Smooth muscle cell (in vitro differentiated cells): ENCODE results near the gene RBP7. TPM values are rescaled to one million over a fixed set of nuclear protein-coding genes. Genes with fewer than 3 reads are reported as not detected.

ENCODE experiments used
- DNase-seq: peaks from one replicate; lab custom pipeline; 2025; ENCODE audit not compliant: unreplicated experiment; lab: John Stamatoyannopoulos, UW
- H2AFZ ChIP-seq: fragments of 200-600 bp; sonication (generic); 2 replicates; pipeline ENCODE4 v1.6.0; 2016; ENCODE audit warnings: antibody characterized with exemption, low read depth, mild to moderate bottlenecking
- H3F3A ChIP-seq: fragments of 200-600 bp; sonication (generic); 2 replicates; pipeline ENCODE4 v1.6.0; 2017; ENCODE audit warnings: antibody characterized with exemption, low read depth
- H3K27ac ChIP-seq: fragments of 200-600 bp; sonication (generic); 2 replicates; pipeline ENCODE4 v1.5.1; 2016; ENCODE audit warnings: low read depth, mild to moderate bottlenecking
- H3K27me3 ChIP-seq: fragments of 200-600 bp; sonication (generic); 2 replicates; pipeline ENCODE4 v1.6.1; 2016; ENCODE audit warnings: low read depth, mild to moderate bottlenecking
- H3K36me3 ChIP-seq: fragments of 200-600 bp; sonication (generic); 2 replicates; pipeline ENCODE4 v1.5.1; 2016; ENCODE audit warnings: low read depth
- H3K4me1 ChIP-seq: fragments of 200-600 bp; sonication (generic); 2 replicates; pipeline ENCODE4 v1.5.1; 2016; ENCODE audit warnings: low read depth
- H3K4me2 ChIP-seq: fragments of 200-600 bp; sonication (generic); 2 replicates; pipeline ENCODE4 v1.6.0; 2016; ENCODE audit warnings: mild to moderate bottlenecking
- H3K4me3 ChIP-seq: fragments of 200-600 bp; sonication (generic); 2 replicates; pipeline ENCODE4 v1.5.1; 2016; ENCODE audit warnings: mild to moderate bottlenecking
- H3K79me2 ChIP-seq: fragments of 200-600 bp; sonication (generic); 2 replicates; pipeline ENCODE4 v1.6.0; 2016; ENCODE audit warnings: low read depth, mild to moderate bottlenecking
- H3K9ac ChIP-seq: fragments of 200-600 bp; sonication (generic); 2 replicates; pipeline ENCODE4 v1.6.0; 2016; ENCODE audit warnings: low read depth
- H3K9me3 ChIP-seq: fragments of 200-600 bp; sonication (generic); replicated peaks from 2 replicates; pipeline ENCODE4 v1.5.1; 2016; ENCODE audit warnings: low read depth
- H4K20me1 ChIP-seq: fragments of 200-600 bp; sonication (generic); 2 replicates; pipeline ENCODE4 v1.6.0; 2016; ENCODE audit warnings: low read depth
- CTCF ChIP-seq: fragments of 200-600 bp; sonication (generic); IDR thresholded peaks from 2 replicates; pipeline ENCODE4 v1.5.1; 2017; ENCODE audit warnings: borderline replicate concordance, mild to moderate bottlenecking, antibody characterized with exemption; ENCODE audit not compliant: insufficient read depth, poor library complexity, severe bottlenecking
- WGBS: methylation state at CpG from one replicate; pipeline ENCODE4 v1.1.7; 2016; ENCODE audit warnings: low lambda C conversion rate; 5-methylcytosine and 5-hydroxymethylcytosine counted together
- microRNA-seq: library from miRNA; unstranded; fragments of <30 nt; microRNA quantifications from one replicate; pipeline ENCODE4, GENCODE V29; 2016; ENCODE audit warnings: borderline number of aligned reads
- polyA plus RNA-seq: library from polyadenylated mRNA; unstranded; fragments of >200 nt; fragmentation: Nextera tagmentation; extraction: Ambion mirVana; gene quantifications from 2 replicates; pipeline ENCODE4 v1.2.1, GENCODE V29; 2016
- small RNA-seq: library from RNA; depleted of rRNA; stranded (forward); fragments of <200 nt; gene quantifications from one replicate; pipeline ENCODE3, GENCODE V24; 2014
- total RNA-seq: library from RNA; depleted of rRNA; stranded (reverse); fragments of >200 nt; gene quantifications from 2 replicates; pipeline ENCODE4 v1.2.3, GENCODE V29; 2014

RBP7 gene
- total and polyA plus RNA-seq, 2 experiments from 2014 or later: 0.45 TPM; not detected in 1

GRCh38 chr1:10064416-10065343 is 67.7 kb downstream of the RBP7 start:
- no peak for TF ChIP-seq CTCF
- Histone ChIP-seq H3K9me3 (no peaks in the 10 kb centered on the region), H3K79me2 (peaks cover 74% of the 10 kb centered on the region), H3K4me3 (no peak overlapping the region), H3K9ac (peak overlapping the region; percentile 36), H3K27me3 (no peaks in the 10 kb centered on the region), H3K36me3 (no peaks in the 10 kb centered on the region), H3F3A (no peaks in the 10 kb centered on the region), H3K4me1 (peaks cover 3% of the 10 kb centered on the region), H3K27ac (peak overlapping the region; percentile 82), H4K20me1 (peaks cover 11% of the 10 kb centered on the region), H2AFZ (no peak overlapping the region), H3K4me2 (peak overlapping the region; percentile 20)
- DNase-seq: no peak
- 94% methylated on average over 8 of the region's 8 CpGs for WGBS

GRCh38 chr1:10065344-10065685 is 68.3 kb downstream of the RBP7 start:
- peaks cover 3% of the 10 kb centered on the region for H3K4me1 ChIP-seq
- no peaks in the 10 kb centered on the region for H3K9me3 ChIP-seq
- H3K9ac ChIP-seq: no peak overlapping the region
- DNase-seq: no peak
- no peak overlapping the region for H3K4me3 ChIP-seq
- no peak for TF ChIP-seq CTCF
- H3K4me2 ChIP-seq: no peak overlapping the region
- peaks cover 15% of the 10 kb centered on the region for H4K20me1 ChIP-seq
- peak overlapping the region; percentile 82 for H3K27ac ChIP-seq
- no peak overlapping the region for H2AFZ ChIP-seq
- 83% methylated on average over 7 of the region's 7 CpGs for WGBS
- no peaks in the 10 kb centered on the region for H3K27me3 ChIP-seq
- H3F3A ChIP-seq: no peaks in the 10 kb centered on the region
- no peaks in the 10 kb centered on the region for H3K36me3 ChIP-seq
- H3K79me2 ChIP-seq: peaks cover 74% of the 10 kb centered on the region

Small RNA genes within 50 kb of the gene (microRNA-seq; reads per million reads assigned to microRNA genes)
- not detected for gene MIR5697

Small RNA genes within 50 kb of the gene (small RNA-seq; reads per million reads assigned to genes)
- gene MIR5697: not detected

Other genes starting within 250 kb of the RBP7 start
- gene CLSTN1, start 173.3 kb upstream of the RBP7 start, total RNA-seq: 45.4 and 51.3 TPM in 2 replicates
- gene CLSTN1, start 173.3 kb upstream of the RBP7 start, polyA plus RNA-seq: 83.5 and 90.8 TPM in 2 replicates
- gene CTNNBIP1, start 87.0 kb upstream of the RBP7 start, total RNA-seq: 27.7 and 30.6 TPM in 2 replicates
- gene CTNNBIP1, start 87.0 kb upstream of the RBP7 start, polyA plus RNA-seq: 52.4 and 55.1 TPM in 2 replicates
- gene LZIC, start 53.8 kb upstream of the RBP7 start, total RNA-seq: 42.3 and 47.5 TPM in 2 replicates
- 21.9 and 36.4 TPM in 2 replicates for gene LZIC, start 53.8 kb upstream of the RBP7 start, polyA plus RNA-seq
- 6.4 and 7.4 TPM in 2 replicates for gene NMNAT1, start 53.8 kb upstream of the RBP7 start, total RNA-seq
- gene NMNAT1, start 53.8 kb upstream of the RBP7 start, polyA plus RNA-seq: 9.6 and 9.8 TPM in 2 replicates
- gene UBE4B, start 35.7 kb downstream of the RBP7 start, total RNA-seq: 46.4 and 54.7 TPM in 2 replicates
- gene UBE4B, start 35.7 kb downstream of the RBP7 start, polyA plus RNA-seq: 20.9 and 24.2 TPM in 2 replicates
- 29.6 and 34.3 TPM in 2 replicates for gene KIF1B, start 213.3 kb downstream of the RBP7 start, total RNA-seq
- gene KIF1B, start 213.3 kb downstream of the RBP7 start, polyA plus RNA-seq: 9.1 and 15.1 TPM in 2 replicates